WTC11 (cell line): ENCODE measurements around the gene CDKN1B.

ENCODE experiments used
- CBFB ChIP-seq: sonication (generic); formaldehyde crosslinking; IDR thresholded peaks from 2 replicates; pipeline ENCODE4 v1.8.1; 2022; ENCODE audit warnings: mild to moderate bottlenecking, low read depth, missing genetic modification reagents
- ZNF263 ChIP-seq: sonication (generic); formaldehyde crosslinking; IDR thresholded peaks from 2 replicates; pipeline ENCODE4 v1.8.1; 2022; ENCODE audit warnings: low read depth, mild to moderate bottlenecking, moderate library complexity, missing genetic modification reagents

DNA sequence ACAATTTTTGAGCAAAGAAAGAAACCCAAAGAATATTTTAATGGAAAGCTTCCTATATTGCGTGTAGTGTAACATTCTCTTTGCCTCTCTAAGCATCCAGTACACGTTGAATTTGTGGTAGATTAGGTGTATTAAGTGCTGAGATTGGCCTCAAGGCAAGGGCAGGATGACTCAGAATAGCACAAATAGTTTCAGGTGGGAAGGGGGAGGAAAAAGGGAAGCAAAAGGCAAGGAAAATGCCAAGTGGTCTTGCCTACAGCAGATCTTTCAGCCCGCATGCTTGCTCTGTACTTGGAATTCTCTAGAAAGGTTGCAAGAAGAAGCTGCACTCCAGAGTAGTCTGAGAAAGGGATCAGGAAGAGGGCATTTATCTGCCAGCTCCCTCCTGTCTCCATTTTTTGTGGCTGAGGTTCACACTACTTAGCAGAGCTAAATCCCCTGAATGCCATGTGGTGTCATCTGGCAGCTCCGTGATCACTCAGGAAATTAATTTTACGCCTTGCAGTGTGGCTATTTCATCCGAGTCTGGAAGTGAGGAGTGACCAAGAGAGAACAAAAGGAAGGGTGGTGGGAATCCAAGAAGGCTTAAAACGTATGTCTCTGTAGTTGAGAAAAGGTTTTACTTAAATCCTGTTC is 28.5 kb downstream of the CDKN1B start:
- TF ChIP-seq CBFB (CRISPR knock-in tag) (no peak), ZNF263 (CRISPR knock-in tag) (no peak)
